Body of pancreas (tissue), 4 donors: ENCODE measurements around the gene XPR1. TPM values are rescaled to one million over a fixed set of nuclear protein-coding genes. Genes with fewer than 3 reads are reported as not detected.

Source experiments
- ATAC-seq: fragments of 150-250 bp; one replicate; pipeline ENCODE4 v1.9.1; 2016
- DNase-seq, 4 donors: peaks; one replicate each; pipeline ENCODE4 v3.0.0-alpha.2; 2019
- H3K27ac ChIP-seq, 4 donors: fragments of 200-600 bp; sonication (generic); 1 replicate in 3 of 4; 2 replicates in 1 of 4; pipeline versions ENCODE4 v1.5.1 to v1.6.1; 2016 to 2019; ENCODE audit warnings: mild to moderate bottlenecking in 1 of 4, mixed read lengths in 1 of 4, moderate library complexity in 1 of 4
- H3K27me3 ChIP-seq, 2 donors: fragments of 200-600 bp; sonication (generic); one replicate each; pipeline ENCODE4 v1.6.0; 2016; ENCODE audit warnings: mild to moderate bottlenecking in 1 of 2
- H3K36me3 ChIP-seq, 2 donors: fragments of 200-600 bp; sonication (generic); replicated peaks in 1 of 2; 2 replicates each; pipeline ENCODE4 v1.5.1; 2016; ENCODE audit warnings: low read depth in 2 of 2; ENCODE audit not compliant: insufficient read depth in 1 of 2
- H3K4me1 ChIP-seq: fragments of 200-600 bp; sonication (generic); one replicate; pipeline ENCODE4 v1.6.0; 2016
- H3K4me3 ChIP-seq, 2 donors: fragments of 200-600 bp; sonication (generic); 1 replicate in 1 of 2; 2 replicates in 1 of 2; pipeline ENCODE4 v1.5.1; 2016 to 2019
- H3K9me3 ChIP-seq, 3 donors: fragments of 200-600 bp; sonication (generic); 1 replicate in 2 of 3; 2 replicates in 1 of 3; pipeline ENCODE4 v1.5.1; 2016
- CTCF ChIP-seq, 7 experiments: fragments of 450-650 bp in 4 of 7; fragments of 200-600 bp in 3 of 7; sonication (generic) in 3 of 7; IDR thresholded peaks; one replicate each; pipeline ENCODE4 v1.5.1; 2016 to 2019; ENCODE audit warnings: antibody characterized with exemption in 7 of 7
- POLR2A ChIP-seq, 3 donors: fragments of 450-650 bp; IDR thresholded peaks; one replicate each; pipeline ENCODE4 v1.6.1; 2016; ENCODE audit warnings: antibody characterized with exemption in 3 of 3, mild to moderate bottlenecking in 2 of 3
- WGBS, 2 donors: methylation state at CpG; one replicate each; pipeline ENCODE4 v1.1.5; 2017; 5-methylcytosine and 5-hydroxymethylcytosine counted together
- intact Hi-C: fragments of 100-400 bp; cut with DNase I; formaldehyde crosslinking; loops from one replicate; pipeline ENCODE4 v1.15.1; 2023
- total RNA-seq, 2 donors: library from RNA; depleted of rRNA; stranded (reverse); fragments of >200 nt; gene quantifications; one replicate each; pipeline ENCODE4 v1.1.0, GENCODE V29; 2016

XPR1 gene
- total RNA-seq, 2 donors from 2014 or later = 11.5 to 13.0 TPM

DNA sequence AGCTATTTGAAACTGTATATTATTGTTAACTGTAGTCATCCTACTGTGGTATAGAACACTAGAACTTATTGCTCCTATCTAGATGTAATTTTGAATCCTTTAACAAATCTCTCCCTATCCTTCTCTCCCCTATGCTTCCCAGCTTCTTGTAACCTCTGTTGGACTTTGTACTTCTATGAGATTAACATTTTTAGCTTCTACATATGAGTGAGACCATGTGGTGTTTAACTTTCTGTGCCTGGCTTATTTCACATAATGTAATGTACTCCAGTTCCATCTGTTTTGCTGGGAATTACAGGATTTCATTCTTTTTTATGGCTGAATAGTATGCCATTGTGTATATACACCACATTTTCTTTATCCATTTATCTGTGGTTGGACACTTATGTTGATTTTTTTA, 216.4 kb downstream of the XPR1 start:
- no peaks in the 10 kb centered on the region for H3K27me3 ChIP-seq
- DNase-seq = no peak
- peak overlapping the region in 3 of 4 donors; percentile 66 to 84 (median 79) for H3K27ac ChIP-seq
- intact Hi-C loops = no loop called here
- peaks cover 25% of the 10 kb centered on the region for H3K4me1 ChIP-seq
- TF ChIP-seq CTCF (IDR thresholded peaks at IDR 0.05) (no peak), POLR2A (IDR thresholded peaks at IDR 0.05) (no peak)
- ATAC-seq = peak; percentile 41
- no peaks in the 10 kb centered on the region for H3K36me3 ChIP-seq
- no peak overlapping the region for H3K4me3 ChIP-seq
- H3K9me3 ChIP-seq = no peaks in the 10 kb centered on the region

GRCh38 chr1:180849031-180849775, 217.4 kb downstream of the XPR1 start:
- Histone ChIP-seq H3K4me1 (peaks cover 33% of the 10 kb centered on the region), H3K9me3 (no peaks in the 10 kb centered on the region), H3K27me3 (no peaks in the 10 kb centered on the region), H3K4me3 (no peak overlapping the region), H3K36me3 (no peaks in the 10 kb centered on the region), H3K27ac (peak overlapping the region; percentile 13 to 84 (median 72))
- peak in 3 of 4 donors; percentile 23 to 63 (median 46) for DNase-seq
- peak; percentile 97 for ATAC-seq
- intact Hi-C loops = no loop called here
- TF ChIP-seq CTCF (IDR thresholded peaks at IDR 0.05) (no peak), POLR2A (IDR thresholded peaks at IDR 0.05) (no peak)
- 42 to 46% methylated on average over 6 of the region's 6 CpGs for WGBS, 2 donors

DNA sequence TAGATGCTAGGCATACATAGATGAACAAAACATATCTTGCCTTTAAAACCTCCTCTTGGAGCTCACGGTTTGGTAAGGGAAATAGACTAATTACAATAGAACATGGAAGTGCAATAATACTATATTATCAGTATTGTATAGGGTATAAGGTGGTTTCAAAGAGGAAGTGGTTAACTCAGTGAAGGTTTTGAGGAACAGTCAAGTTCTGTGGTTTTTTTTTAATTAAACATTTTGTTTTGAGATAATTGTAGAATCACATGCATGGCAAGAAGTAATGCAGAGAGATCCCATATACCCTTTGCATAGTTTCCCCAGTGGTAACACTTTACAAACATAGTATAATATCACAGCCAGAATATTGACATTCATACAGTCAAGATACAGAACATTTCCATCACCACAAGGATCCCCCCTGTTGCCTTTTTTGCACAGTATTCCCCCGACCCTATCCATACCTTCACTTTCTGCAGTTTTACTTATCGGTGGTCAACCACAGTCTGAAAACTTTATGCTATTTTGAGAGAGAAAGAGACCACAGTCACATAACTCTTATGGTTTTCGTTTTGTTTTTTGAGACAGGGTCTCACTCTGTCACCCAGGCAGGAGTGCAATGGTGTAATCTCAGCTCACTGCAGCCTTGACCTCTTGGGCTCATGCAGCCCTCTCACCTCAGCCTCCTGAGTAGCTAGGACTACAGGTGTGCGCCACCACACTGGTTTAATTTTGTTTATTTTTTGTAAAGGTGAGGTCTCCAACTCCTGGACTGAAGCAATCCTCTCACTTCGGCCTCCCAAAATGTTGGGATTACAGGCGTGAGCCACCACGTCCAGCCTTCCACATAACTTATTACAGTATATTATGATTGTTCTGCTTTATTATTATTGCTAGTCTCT, 220.4 kb downstream of the XPR1 start:
- no peak overlapping the region for H3K27ac ChIP-seq
- intact Hi-C loops = loop anchor here (10.0 kb wide), 1 partner anchor 327 kb away; no protein-coding TSS in a partner anchor
- DNase-seq = no peak
- H3K9me3 ChIP-seq = no peaks in the 10 kb centered on the region
- H3K36me3 ChIP-seq = no peaks in the 10 kb centered on the region
- TF ChIP-seq CTCF (IDR thresholded peaks at IDR 0.05) = no peak
- TF ChIP-seq POLR2A (IDR thresholded peaks at IDR 0.05) = no peak
- WGBS, 2 donors = 88 to 95% methylated on average over 8 of the region's 8 CpGs
- ATAC-seq = no peak
- no peaks in the 10 kb centered on the region for H3K27me3 ChIP-seq
- no peak overlapping the region for H3K4me3 ChIP-seq
- H3K4me1 ChIP-seq = peaks cover 54% of the 10 kb centered on the region

- Histone ChIP-seq H3K4me3 (no peak overlapping the region), H3K9me3 (no peaks in the 10 kb centered on the region), H3K36me3 (no peaks in the 10 kb centered on the region), H3K4me1 (peaks cover 46% of the 10 kb centered on the region), H3K27me3 (no peaks in the 10 kb centered on the region), H3K27ac (peak overlapping the region; percentile 35 to 65 (median 60))
- ATAC-seq = peak; percentile 15
- WGBS, 2 donors = 27 to 30% methylated on average over 2 of the region's 2 CpGs
- intact Hi-C loops = loop anchor here (10.0 kb wide), 1 partner anchor 329 kb away; no protein-coding TSS in a partner anchor
- no peak for TF ChIP-seq POLR2A (IDR thresholded peaks at IDR 0.05)
- no peak for TF ChIP-seq CTCF (IDR thresholded peaks at IDR 0.05)
- DNase-seq = no peak
Observed at GRCh38 chr1:180854001-180854400, 222.2 kb downstream of the XPR1 start.
